Cardiac muscle cell (in vitro differentiated cells and primary cell): ENCODE results near the gene AIFM1. TPM values are rescaled to one million over a fixed set of nuclear protein-coding genes. Genes with fewer than 3 reads are reported as not detected.
"Not testable (repeated sequence)": the region's sequence is repeated elsewhere in the genome, so short reads cannot be mapped to it uniquely, and the experiment has no call there.

Source experiments
- DNase-seq, 2 donors: peaks; one replicate each; pipeline versions ENCODE4 v3.0.0 to v3.0.0-alpha.2; 2010 to 2017; ENCODE audit warnings: low read depth in 1 of 2, low spot score in 1 of 2
- H3K27ac ChIP-seq: fragments of 200-600 bp; sonication (generic); 2 replicates; pipeline ENCODE4 v1.5.1; 2016
- H3K27me3 ChIP-seq: fragments of 200-600 bp; sonication (generic); 2 replicates; pipeline ENCODE4 v1.6.0; 2016; ENCODE audit warnings: control low read depth
- H3K36me3 ChIP-seq: fragments of 200-600 bp; sonication (generic); 2 replicates; pipeline ENCODE4 v1.5.1; 2016; ENCODE audit warnings: control low read depth
- H3K4me1 ChIP-seq: fragments of 200-600 bp; sonication (generic); 2 replicates; pipeline ENCODE4 v1.8.1; 2017; ENCODE audit warnings: low read depth, mild to moderate bottlenecking, mixed run types
- H3K4me3 ChIP-seq: fragments of 200-600 bp; sonication (generic); 2 replicates; pipeline ENCODE4 v1.5.1; 2016; ENCODE audit warnings: mild to moderate bottlenecking
- H3K9me3 ChIP-seq: fragments of 200-600 bp; sonication (generic); 2 replicates; pipeline ENCODE4 v1.5.1; 2017; ENCODE audit warnings: low read depth, mild to moderate bottlenecking, control low read depth
- CTCF ChIP-seq: IDR thresholded peaks from 2 replicates; pipeline ENCODE4 v1.5.1; 2012; ENCODE audit warnings: low read depth, mild to moderate bottlenecking, low read length
- polyA plus RNA-seq: library from polyadenylated mRNA; unstranded; fragments of >200 nt; fragmentation: Nextera tagmentation; extraction: Ambion mirVana; gene quantifications from 2 replicates; pipeline ENCODE4 v1.2.1, GENCODE V29; 2016
- total RNA-seq: library from RNA; depleted of rRNA; stranded (reverse); fragments of >200 nt; gene quantifications from 2 replicates; pipeline ENCODE4 v1.2.3, GENCODE V29; 2016

AIFM1 gene
- total and polyA plus RNA-seq, 2 experiments from 2014 or later, result 53.6 to 184 TPM

DNA sequence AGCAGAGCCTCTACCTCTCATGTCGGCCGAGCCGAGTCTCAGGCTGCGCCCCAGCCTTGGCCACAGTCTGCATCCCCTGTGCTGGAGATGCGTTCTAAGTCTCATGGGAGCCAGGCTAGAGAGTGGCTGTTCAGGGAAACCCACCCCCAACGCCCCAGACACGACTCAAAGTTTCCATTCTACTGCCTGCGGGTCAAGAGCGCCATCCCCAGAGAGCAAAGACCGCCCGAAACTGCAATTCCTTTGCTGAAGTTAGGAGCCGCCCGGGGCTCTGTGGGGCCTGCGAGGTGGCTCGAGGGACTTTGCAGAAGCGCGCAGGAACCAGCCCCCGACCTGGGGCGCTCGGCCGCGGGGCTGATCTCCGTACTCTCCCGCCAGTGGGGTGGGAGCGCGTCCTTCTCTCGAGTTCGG, 45.3 kb downstream of the AIFM1 start:
- H3K36me3 ChIP-seq, result no peaks in the 10 kb centered on the region
- H3K9me3 ChIP-seq, result no peaks in the 10 kb centered on the region
- no peaks in the 10 kb centered on the region for H3K4me1 ChIP-seq
- no peaks in the 10 kb centered on the region for H3K27me3 ChIP-seq
- no peak overlapping the region for H3K27ac ChIP-seq
- peak overlapping the region; percentile 19 for H3K4me3 ChIP-seq
- no peak for TF ChIP-seq CTCF
- peak in 1 of 2 donors; percentile 35 for DNase-seq

- DNase-seq, result no peak
- no peaks in the 10 kb centered on the region for H3K36me3 ChIP-seq
- no peak for TF ChIP-seq CTCF
- no peaks in the 10 kb centered on the region for H3K4me1 ChIP-seq
- no peaks in the 10 kb centered on the region for H3K27me3 ChIP-seq
- no peak overlapping the region for H3K27ac ChIP-seq
- no peak overlapping the region for H3K4me3 ChIP-seq
- H3K9me3 ChIP-seq, result no peaks in the 10 kb centered on the region
These were observed 46.2 kb downstream of the AIFM1 start for GRCh38 chrX:130119312-130119898.

GRCh38 chrX:130118441-130119311, 47.0 kb downstream of the AIFM1 start:
- DNase-seq, result peak in 1 of 2 donors; percentile 86
- Histone ChIP-seq H3K36me3 (no peaks in the 10 kb centered on the region), H3K27ac (no peak overlapping the region)

DNA sequence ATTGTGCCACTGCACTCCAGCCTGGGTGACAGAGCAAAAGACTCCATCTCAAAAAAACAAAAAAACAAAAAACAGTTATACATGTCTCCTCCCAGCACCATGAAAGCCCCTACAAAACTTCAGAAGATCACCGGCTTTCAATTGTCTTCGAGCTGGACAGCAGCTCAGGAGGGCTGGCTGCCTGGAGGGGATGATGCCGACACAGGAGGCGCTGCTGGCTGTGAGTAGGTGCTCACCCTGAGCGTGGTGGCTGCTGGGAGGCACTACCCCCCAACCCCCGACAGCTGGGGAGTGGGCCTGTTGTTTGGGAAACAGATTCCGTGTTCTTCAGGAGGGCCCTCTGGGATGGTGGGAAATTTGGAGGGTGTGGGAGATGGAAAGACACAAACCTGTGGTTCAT, 48.5 kb downstream of the AIFM1 start:
- TF ChIP-seq CTCF, result no peak
- Histone ChIP-seq H3K9me3 (no peaks in the 10 kb centered on the region), H3K27ac (no peak overlapping the region), H3K4me1 (no peaks in the 10 kb centered on the region), H3K36me3 (no peaks in the 10 kb centered on the region), H3K27me3 (no peaks in the 10 kb centered on the region), H3K4me3 (no peak overlapping the region)
- no peak for DNase-seq

More at GRCh38 chrX:130118441-130119311, 47.0 kb downstream of the AIFM1 start:
- H3K4me1 ChIP-seq, result no peaks in the 10 kb centered on the region
- H3K27me3 ChIP-seq, result no peaks in the 10 kb centered on the region
- TF ChIP-seq CTCF, result no peak
- no peaks in the 10 kb centered on the region for H3K9me3 ChIP-seq
- no peak overlapping the region for H3K4me3 ChIP-seq

GRCh38 chrX:130115119-130115885, 50.3 kb downstream of the AIFM1 start:
- peak in 1 of 2 donors; percentile 20 for DNase-seq
- not testable (repeated sequence) for H3K4me3 ChIP-seq, H3K4me1 ChIP-seq, H3K9me3 ChIP-seq, H3K27ac ChIP-seq, H3K36me3 ChIP-seq, H3K27me3 ChIP-seq
